ENCODE results near the gene SHROOM3.

SHROOM3 gene

DNA sequence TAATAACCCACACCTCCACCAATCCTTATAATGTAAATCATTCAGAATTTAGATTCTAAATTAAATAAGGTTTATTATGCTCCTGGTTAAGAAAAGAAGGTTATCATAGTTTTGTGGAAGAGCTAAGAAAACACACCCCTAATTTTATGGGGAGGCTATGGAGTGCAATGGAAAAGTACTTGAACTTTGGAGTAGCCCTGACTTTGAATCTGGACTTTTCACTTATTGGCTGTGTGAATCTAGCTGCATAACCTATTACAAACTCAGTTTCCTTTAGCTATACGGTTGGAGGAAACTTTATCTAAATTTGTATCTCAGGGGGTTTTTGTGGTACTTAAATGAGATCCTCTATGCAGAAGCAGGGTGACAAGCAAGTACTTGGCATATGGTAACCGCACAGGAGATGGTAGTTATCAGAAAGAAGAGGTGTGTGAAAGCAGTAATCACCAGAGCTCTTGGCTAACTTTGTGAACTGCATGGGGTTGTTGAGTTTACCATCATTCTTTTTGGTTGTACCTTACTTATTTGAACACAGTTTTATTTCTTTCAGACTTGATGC lies 143.1 kb downstream of the SHROOM3 start:
- TF ChIP-seq, protein P1, sequence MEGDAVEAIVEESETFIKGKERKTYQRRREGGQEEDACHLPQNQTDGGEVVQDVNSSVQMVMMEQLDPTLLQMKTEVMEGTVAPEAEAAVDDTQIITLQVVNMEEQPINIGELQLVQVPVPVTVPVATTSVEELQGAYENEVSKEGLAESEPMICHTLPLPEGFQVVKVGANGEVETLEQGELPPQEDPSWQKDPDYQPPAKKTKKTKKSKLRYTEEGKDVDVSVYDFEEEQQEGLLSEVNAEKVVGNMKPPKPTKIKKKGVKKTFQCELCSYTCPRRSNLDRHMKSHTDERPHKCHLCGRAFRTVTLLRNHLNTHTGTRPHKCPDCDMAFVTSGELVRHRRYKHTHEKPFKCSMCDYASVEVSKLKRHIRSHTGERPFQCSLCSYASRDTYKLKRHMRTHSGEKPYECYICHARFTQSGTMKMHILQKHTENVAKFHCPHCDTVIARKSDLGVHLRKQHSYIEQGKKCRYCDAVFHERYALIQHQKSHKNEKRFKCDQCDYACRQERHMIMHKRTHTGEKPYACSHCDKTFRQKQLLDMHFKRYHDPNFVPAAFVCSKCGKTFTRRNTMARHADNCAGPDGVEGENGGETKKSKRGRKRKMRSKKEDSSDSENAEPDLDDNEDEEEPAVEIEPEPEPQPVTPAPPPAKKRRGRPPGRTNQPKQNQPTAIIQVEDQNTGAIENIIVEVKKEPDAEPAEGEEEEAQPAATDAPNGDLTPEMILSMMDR (conservative IDR thresholded peaks at IDR 0.05; ENCODE audit: control insufficient read depth, insufficient read depth, low read depth, low read length) = no peak
- H3K4me3 ChIP-seq (ENCODE audit: control insufficient read depth, low read depth, low read length) = no peak overlapping the region
- DNase-seq (ENCODE audit: low read depth) = no peak

DNA sequence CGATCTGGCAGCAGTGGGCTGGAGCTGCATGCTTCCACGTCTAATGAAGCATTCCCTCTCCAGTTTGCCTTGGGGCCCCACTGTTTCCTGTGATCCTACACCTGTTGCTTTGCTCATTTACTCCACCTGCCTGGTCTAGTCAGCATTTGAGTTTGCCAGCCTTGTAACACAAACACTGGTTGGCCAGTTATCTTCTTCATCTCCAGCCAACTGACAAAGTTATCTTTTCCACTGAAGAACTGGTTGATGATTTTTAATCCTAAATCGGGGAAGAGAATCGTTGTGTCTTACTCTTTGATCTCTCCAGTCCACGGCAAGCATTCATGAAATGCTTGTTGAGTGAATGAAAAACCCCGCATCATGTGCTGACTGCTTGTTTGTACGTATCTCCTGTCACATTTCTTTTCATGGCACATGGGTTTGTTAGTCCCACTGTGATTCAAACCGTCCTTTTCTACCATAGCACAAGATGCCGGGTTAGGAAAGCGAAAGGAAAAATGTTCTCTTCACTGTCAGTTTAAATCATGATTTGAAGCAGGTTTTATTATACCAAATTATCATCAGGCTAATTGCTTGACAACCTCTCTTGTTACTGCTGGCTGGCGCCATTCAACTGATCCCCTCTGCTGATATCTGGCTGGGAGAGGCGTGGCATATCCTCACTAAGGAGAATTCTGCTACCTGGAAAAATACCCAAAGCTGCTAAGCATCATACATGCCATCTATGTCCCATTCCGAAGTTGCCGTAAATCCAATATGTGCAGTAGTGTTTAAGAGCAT lies 144.8 kb downstream of the SHROOM3 start:
- H3K4me3 ChIP-seq (ENCODE audit: control insufficient read depth, low read depth, low read length) = no peak overlapping the region
- DNase-seq (ENCODE audit: low read depth) = no peak
- TF ChIP-seq, protein P1 (conservative IDR thresholded peaks at IDR 0.05; ENCODE audit: control insufficient read depth, insufficient read depth, low read depth, low read length) = no peak

DNA sequence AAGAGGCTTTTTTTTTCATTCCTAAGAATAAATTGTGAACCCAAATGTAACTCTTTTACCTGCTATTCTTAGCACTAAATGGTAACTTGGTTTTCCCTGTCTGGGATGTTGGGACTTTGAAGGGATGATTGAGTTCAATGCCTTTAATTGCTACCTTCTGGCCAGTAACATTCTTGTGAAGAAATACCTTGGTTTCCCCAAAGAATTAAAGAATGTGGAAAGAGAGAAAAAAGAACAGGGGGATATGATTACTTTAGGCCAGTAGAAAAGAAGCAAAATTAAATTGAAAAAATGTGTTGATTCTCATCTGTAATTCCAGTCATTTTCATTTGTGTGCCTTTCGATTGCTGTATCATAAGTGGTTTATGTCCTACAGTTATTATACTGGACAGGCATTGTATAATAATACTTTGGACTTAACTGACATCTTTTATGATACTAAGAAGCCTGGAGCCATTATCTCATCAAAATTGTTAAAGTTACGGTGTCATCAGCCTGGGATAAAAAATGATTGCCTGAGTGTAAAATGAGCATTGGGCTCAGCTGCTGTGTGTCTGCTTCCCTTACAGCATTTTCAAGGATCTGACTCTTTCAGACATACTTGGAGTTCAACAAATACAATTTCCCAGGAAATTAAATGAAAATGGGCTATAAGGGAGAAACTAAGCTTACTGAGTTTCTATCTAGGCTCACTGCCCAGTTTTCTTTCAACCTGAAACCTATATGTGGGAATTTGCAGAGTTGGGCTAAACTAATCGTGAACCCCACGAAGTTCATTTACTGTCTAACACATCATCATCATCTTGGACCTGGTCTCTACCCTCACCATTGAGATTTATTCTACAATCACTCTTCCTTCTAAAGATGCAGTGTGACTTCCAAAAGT lies 146.3 kb downstream of the SHROOM3 start:
- no peak for DNase-seq (ENCODE audit: low read depth)
- no peak overlapping the region for H3K4me3 ChIP-seq (ENCODE audit: control insufficient read depth, low read depth, low read length)
- TF ChIP-seq, protein P1 (conservative IDR thresholded peaks at IDR 0.05; ENCODE audit: control insufficient read depth, insufficient read depth, low read depth, low read length) = no peak

DNA sequence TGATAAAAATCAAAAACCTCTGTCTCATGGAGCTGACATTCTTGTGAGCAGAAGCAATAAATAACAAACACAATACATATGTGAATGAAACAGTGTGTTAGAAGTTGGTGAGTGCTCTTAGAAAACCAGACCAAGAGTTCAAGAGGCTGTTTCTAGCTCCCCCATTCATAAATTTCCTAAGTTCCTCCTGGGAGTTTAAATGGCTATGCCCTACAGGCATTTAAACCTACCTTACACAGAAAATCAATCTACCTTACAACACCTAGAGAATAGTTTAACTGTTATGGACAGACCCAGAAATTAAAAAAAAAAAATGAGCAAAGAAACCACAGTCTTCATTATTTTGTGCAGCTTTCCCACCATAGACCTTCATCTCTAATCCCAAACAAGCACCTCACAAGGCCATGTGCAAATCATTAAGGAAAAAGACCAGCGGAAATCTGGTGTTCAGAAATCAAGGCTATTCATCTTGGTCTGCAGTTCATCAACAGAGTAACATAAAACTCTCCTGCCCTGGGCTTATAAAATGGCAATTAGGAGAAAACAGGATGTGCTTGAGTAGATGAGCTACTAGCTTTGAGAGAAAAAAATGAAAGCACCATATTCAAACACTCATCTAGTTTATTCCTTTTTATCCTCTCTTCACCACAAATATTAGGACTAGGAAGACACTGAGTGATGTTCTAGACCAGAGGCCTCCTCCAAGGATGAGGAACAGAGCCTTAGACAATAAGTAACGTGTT lies 147.2 kb downstream of the SHROOM3 start:
- TF ChIP-seq, protein P1 (conservative IDR thresholded peaks at IDR 0.05; ENCODE audit: control insufficient read depth, insufficient read depth, low read depth, low read length) = no peak
- H3K4me3 ChIP-seq (ENCODE audit: control insufficient read depth, low read depth, low read length) = no peak overlapping the region
- DNase-seq (ENCODE audit: low read depth) = no peak

DNA sequence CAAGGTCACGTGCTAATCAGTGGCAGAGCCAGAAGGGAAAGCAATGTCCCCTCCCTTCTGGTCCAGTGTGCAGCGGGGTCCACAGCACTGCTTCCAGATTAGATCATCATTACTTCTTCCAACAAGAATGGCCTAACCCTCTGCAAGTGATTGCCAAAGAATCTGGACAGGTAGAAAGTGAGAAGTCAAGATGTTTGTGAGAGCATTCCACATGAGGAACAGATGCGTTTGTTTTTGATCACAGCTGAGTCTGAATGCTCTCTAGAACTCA lies 147.7 kb downstream of the SHROOM3 start:
- DNase-seq (ENCODE audit: low read depth) = no peak
- no peak overlapping the region for H3K4me3 ChIP-seq (ENCODE audit: control insufficient read depth, low read depth, low read length)
- TF ChIP-seq, protein P1 (conservative IDR thresholded peaks at IDR 0.05; ENCODE audit: control insufficient read depth, insufficient read depth, low read depth, low read length) = no peak

Measured in fibroblast of mammary gland (primary cell).